ENCODE data around the gene ATP9A.
"Not testable (repeated sequence)": the region's sequence is repeated elsewhere in the genome, so short reads cannot be mapped to it uniquely, and the experiment has no call there.

DNA sequence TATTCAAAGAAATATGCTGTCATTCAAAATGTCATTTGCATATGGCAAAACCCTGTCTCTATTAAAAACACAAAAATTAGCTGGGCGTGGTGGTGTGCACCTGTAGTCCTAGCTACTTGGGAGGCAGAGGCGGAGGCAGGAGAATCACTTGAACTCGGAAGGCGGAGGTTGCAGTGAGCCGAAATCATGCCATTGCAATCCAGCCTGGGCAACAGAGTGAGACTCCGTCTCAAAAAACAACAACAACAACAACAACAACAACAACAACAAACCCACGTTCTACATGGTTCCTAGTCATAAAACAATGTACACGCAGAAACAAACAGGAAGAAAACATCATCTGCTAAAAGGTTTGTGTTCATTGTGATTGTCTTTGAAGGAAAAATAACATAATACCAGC, 15.0 kb downstream of the ATP9A start:
- TF ChIP-seq POLR2A (IDR thresholded peaks at IDR 0.05), result not testable (repeated sequence)
- TF ChIP-seq, protein P1, sequence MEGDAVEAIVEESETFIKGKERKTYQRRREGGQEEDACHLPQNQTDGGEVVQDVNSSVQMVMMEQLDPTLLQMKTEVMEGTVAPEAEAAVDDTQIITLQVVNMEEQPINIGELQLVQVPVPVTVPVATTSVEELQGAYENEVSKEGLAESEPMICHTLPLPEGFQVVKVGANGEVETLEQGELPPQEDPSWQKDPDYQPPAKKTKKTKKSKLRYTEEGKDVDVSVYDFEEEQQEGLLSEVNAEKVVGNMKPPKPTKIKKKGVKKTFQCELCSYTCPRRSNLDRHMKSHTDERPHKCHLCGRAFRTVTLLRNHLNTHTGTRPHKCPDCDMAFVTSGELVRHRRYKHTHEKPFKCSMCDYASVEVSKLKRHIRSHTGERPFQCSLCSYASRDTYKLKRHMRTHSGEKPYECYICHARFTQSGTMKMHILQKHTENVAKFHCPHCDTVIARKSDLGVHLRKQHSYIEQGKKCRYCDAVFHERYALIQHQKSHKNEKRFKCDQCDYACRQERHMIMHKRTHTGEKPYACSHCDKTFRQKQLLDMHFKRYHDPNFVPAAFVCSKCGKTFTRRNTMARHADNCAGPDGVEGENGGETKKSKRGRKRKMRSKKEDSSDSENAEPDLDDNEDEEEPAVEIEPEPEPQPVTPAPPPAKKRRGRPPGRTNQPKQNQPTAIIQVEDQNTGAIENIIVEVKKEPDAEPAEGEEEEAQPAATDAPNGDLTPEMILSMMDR (IDR thresholded peaks at IDR 0.05), result not testable (repeated sequence)
